Esophagus muscularis mucosa (tissue), 4 donors: ENCODE data around the gene JSRP1. TPM values are rescaled to one million over a fixed set of nuclear protein-coding genes. Genes with fewer than 3 reads are reported as not detected.

ENCODE experiments used
- DNase-seq: peaks from one replicate; pipeline ENCODE4 v3.0.0-alpha.2; 2017; ENCODE audit errors: extremely low spot score
- H3K27ac ChIP-seq, 4 donors: fragments of 200-600 bp; sonication (generic); replicated peaks in 1 of 4; 1 replicate in 3 of 4; 2 replicates in 1 of 4; pipeline ENCODE4 v1.5.1; 2016 to 2019; ENCODE audit warnings: mild to moderate bottlenecking in 1 of 4
- H3K27me3 ChIP-seq, 4 donors: fragments of 200-600 bp; sonication (generic); one replicate each; pipeline versions ENCODE4 v1.5.1 to v1.6.0; 2016 to 2019
- H3K36me3 ChIP-seq, 4 donors: fragments of 200-600 bp; sonication (generic); one replicate each; pipeline ENCODE4 v1.5.1; 2016 to 2019
- H3K4me1 ChIP-seq, 4 donors: fragments of 200-600 bp; sonication (generic); one replicate each; pipeline ENCODE4 v1.5.1; 2016 to 2019
- H3K4me3 ChIP-seq, 4 donors: fragments of 200-600 bp; sonication (generic); 1 replicate in 2 of 4; 2 replicates in 2 of 4; pipeline ENCODE4 v1.5.1; 2016 to 2019; ENCODE audit warnings: mild to moderate bottlenecking in 4 of 4, moderate library complexity in 1 of 4
- H3K9me3 ChIP-seq, 4 donors: fragments of 200-600 bp; sonication (generic); 1 replicate in 3 of 4; 2 replicates in 1 of 4; pipeline ENCODE4 v1.5.1; 2016 to 2019
- CTCF ChIP-seq, 3 experiments: fragments of 200-600 bp in 2 of 3; fragments of 450-650 bp in 1 of 3; sonication (generic) in 2 of 3; IDR thresholded peaks; one replicate each; pipeline ENCODE4 v1.5.1; 2017 to 2019; ENCODE audit warnings: antibody characterized with exemption in 3 of 3, mild to moderate bottlenecking in 2 of 3, moderate library complexity in 1 of 3
- EP300 ChIP-seq: sonication (generic); formaldehyde crosslinking; IDR thresholded peaks from one replicate; pipeline ENCODE4 v1.6.1; 2017; ENCODE audit warnings: antibody characterized with exemption
- POLR2A ChIP-seq: fragments of 450-650 bp; IDR thresholded peaks from one replicate; pipeline ENCODE4 v1.6.1; 2017; ENCODE audit warnings: antibody characterized with exemption, moderate library complexity, mild to moderate bottlenecking, low read depth
- POLR2AphosphoS5 ChIP-seq, 2 donors: sonication (generic); formaldehyde crosslinking; IDR thresholded peaks; one replicate each; pipeline ENCODE4 v1.6.1; 2017; ENCODE audit warnings: antibody characterized with exemption in 2 of 2
- WGBS: methylation state at CpG from one replicate; pipeline ENCODE4 v1.1.5; 2018; 5-methylcytosine and 5-hydroxymethylcytosine counted together
- intact Hi-C: fragments of 100-400 bp; cut with DNase I; formaldehyde crosslinking; loops from one replicate; pipeline ENCODE4 v1.15.1; 2023
- total RNA-seq, 4 donors: library from RNA; depleted of rRNA; stranded (reverse); fragments of >200 nt; gene quantifications; one replicate each; pipeline versions ENCODE4 v1.1.0 to v1.2.1, GENCODE V29; 2016

JSRP1 gene
- total RNA-seq, 4 donors from 2014 or later: not detected

GRCh38 chr19:2280633-2281264, 24.5 kb upstream of the JSRP1 start:
- WGBS: 84% methylated on average over 16 of the region's 26 CpGs
- intact Hi-C loops: no loop called here
- Histone ChIP-seq H3K4me3 (no peak overlapping the region), H3K36me3 (peaks cover 0 to 13% (median 9%) of the 10 kb centered on the region in 4 donors), H3K9me3 (no peaks in the 10 kb centered on the region), H3K27me3 (no peaks in the 10 kb centered on the region), H3K27ac (no peak overlapping the region), H3K4me1 (peaks cover 9 to 37% (median 27%) of the 10 kb centered on the region in 4 donors)
- no peak for DNase-seq
- TF ChIP-seq POLR2AphosphoS5 (IDR thresholded peaks at IDR 0.05) (no peak), EP300 (no peak), POLR2A (no peak), CTCF (IDR thresholded peaks at IDR 0.05) (no peak)

- intact Hi-C loops: loop anchor here (5.0 kb wide), 2 partner anchors 49 to 114 kb away; partner anchors contain the start of genes LSM7 and SPPL2B
- Histone ChIP-seq H3K27me3 (no peaks in the 10 kb centered on the region), H3K9me3 (no peaks in the 10 kb centered on the region), H3K27ac (no peak overlapping the region), H3K4me3 (no peak overlapping the region), H3K36me3 (peaks cover 0 to 19% (median 15%) of the 10 kb centered on the region in 4 donors), H3K4me1 (peaks cover 25 to 57% (median 48%) of the 10 kb centered on the region in 4 donors)
- 94% methylated on average over 8 of the region's 33 CpGs for WGBS
- DNase-seq: no peak
- TF ChIP-seq CTCF (IDR thresholded peaks at IDR 0.05) (no peak), EP300 (no peak), POLR2AphosphoS5 (IDR thresholded peaks at IDR 0.05) (no peak), POLR2A (no peak)
Observed at GRCh38 chr19:2278459-2279158, 22.4 kb upstream of the JSRP1 start.

DNA sequence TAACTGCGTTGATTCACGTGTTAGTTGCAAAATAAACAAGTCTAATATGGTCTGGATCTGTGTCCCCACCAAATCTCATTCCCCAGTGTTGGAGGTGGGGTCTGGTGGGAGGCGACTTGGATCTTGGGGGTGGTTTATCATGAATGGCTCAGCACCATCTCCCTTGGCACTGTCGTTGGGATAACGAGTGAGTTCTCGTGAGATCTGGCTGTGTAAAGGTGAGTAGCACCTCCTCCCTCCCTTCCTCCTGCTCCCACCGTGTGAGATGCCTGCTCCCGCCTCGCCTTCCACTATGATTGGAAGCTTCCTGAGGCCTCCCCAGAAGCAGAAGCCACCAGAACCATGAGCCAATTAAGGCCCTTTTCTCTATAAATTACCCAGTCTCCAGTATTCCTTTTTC, 20.9 kb upstream of the JSRP1 start:
- peaks cover 37 to 61% (median 54%) of the 10 kb centered on the region in 4 donors for H3K4me1 ChIP-seq
- no peak overlapping the region for H3K27ac ChIP-seq
- peaks cover 8 to 32% (median 26%) of the 10 kb centered on the region in 4 donors for H3K36me3 ChIP-seq
- no peaks in the 10 kb centered on the region for H3K9me3 ChIP-seq
- H3K27me3 ChIP-seq: no peaks in the 10 kb centered on the region
- WGBS: 84% methylated on average over 9 of the region's 9 CpGs
- no peak for DNase-seq
- intact Hi-C loops: loop anchor here (5.0 kb wide), 2 partner anchors 50 to 115 kb away; partner anchors contain the start of genes LSM7 and SPPL2B
- TF ChIP-seq CTCF (IDR thresholded peaks at IDR 0.05) (no peak), POLR2A (no peak), EP300 (no peak), POLR2AphosphoS5 (IDR thresholded peaks at IDR 0.05) (no peak)
- H3K4me3 ChIP-seq: no peak overlapping the region

- Histone ChIP-seq H3K27me3 (no peaks in the 10 kb centered on the region), H3K4me3 (peak overlapping the region in 1 of 4 donors; percentile 23), H3K9me3 (no peaks in the 10 kb centered on the region), H3K36me3 (peaks cover 14 to 39% (median 33%) of the 10 kb centered on the region in 4 donors), H3K4me1 (peaks cover 37 to 61% (median 54%) of the 10 kb centered on the region in 4 donors), H3K27ac (peak overlapping the region in 2 of 4 donors; percentile 60 to 100)
- intact Hi-C loops: loop anchor here (5.0 kb wide), 2 partner anchors 51 to 116 kb away; partner anchors contain the start of genes LSM7 and SPPL2B
- WGBS: 89% methylated on average over 28 of the region's 28 CpGs
- TF ChIP-seq POLR2AphosphoS5 (IDR thresholded peaks at IDR 0.05): no peak
- TF ChIP-seq CTCF (IDR thresholded peaks at IDR 0.05): no peak
- no peak for TF ChIP-seq EP300
- no peak for TF ChIP-seq POLR2A
- DNase-seq: no peak
Observed at GRCh38 chr19:2276429-2276986, 20.3 kb upstream of the JSRP1 start.
